HUDEP-2 (cell line): ENCODE measurements around the gene CRHR1.

Experiments
- DNase-seq, 76 experiments: peaks; one replicate each; lab custom pipeline; 2025; ENCODE audit not compliant: unreplicated experiment in 76 of 76; lab: John Stamatoyannopoulos, UW

The CRHR1 gene

GRCh38 chr17:45787044-45787443 is 2.9 kb downstream of the CRHR1 start:
- no peak for DNase-seq

- no peak for DNase-seq
These were observed 3.5 kb downstream of the CRHR1 start for GRCh38 chr17:45787656-45788055.

- no peak for DNase-seq
These were observed 3.9 kb downstream of the CRHR1 start for GRCh38 chr17:45788057-45788456.

GRCh38 chr17:45789874-45790273 is 5.8 kb downstream of the CRHR1 start:
- no peak for DNase-seq

GRCh38 chr17:45790296-45790922 is 6.3 kb downstream of the CRHR1 start:
- DNase-seq, result no peak

- DNase-seq, result no peak
These were observed 7.0 kb downstream of the CRHR1 start for GRCh38 chr17:45791041-45791582.

GRCh38 chr17:45791935-45792334 is 7.8 kb downstream of the CRHR1 start:
- DNase-seq, result no peak

- DNase-seq, result no peak
These were observed 8.3 kb downstream of the CRHR1 start for GRCh38 chr17:45792437-45792836.

GRCh38 chr17:45792995-45793755 is 9.1 kb downstream of the CRHR1 start:
- no peak for DNase-seq

GRCh38 chr17:45793999-45794540 is 9.9 kb downstream of the CRHR1 start:
- DNase-seq, result no peak

GRCh38 chr17:45794840-45795239 is 10.7 kb downstream of the CRHR1 start:
- no peak for DNase-seq

GRCh38 chr17:45800816-45801215 is 16.7 kb downstream of the CRHR1 start:
- DNase-seq, result no peak

GRCh38 chr17:45801421-45801820 is 17.3 kb downstream of the CRHR1 start:
- DNase-seq, result no peak

- DNase-seq, result no peak
These were observed 24.7 kb downstream of the CRHR1 start for GRCh38 chr17:45808845-45809244.

GRCh38 chr17:45809499-45809898 is 25.4 kb downstream of the CRHR1 start:
- no peak for DNase-seq

- no peak for DNase-seq
These were observed 28.0 kb downstream of the CRHR1 start for GRCh38 chr17:45812102-45812501.

- DNase-seq, result no peak
These were observed 29.1 kb downstream of the CRHR1 start for GRCh38 chr17:45813048-45813725.

- no peak for DNase-seq
These were observed 30.8 kb downstream of the CRHR1 start for GRCh38 chr17:45814622-45815606.

GRCh38 chr17:45815752-45816151 is 31.6 kb downstream of the CRHR1 start:
- DNase-seq, result no peak

- no peak for DNase-seq
These were observed 33.9 kb downstream of the CRHR1 start for GRCh38 chr17:45818041-45818440.
